HepG2 (cell line): Measurements from ENCODE around the gene SNX30.

ENCODE experiments used
- CTCF ChIP-seq: sonication (generic); formaldehyde crosslinking; IDR thresholded peaks from 2 replicates; pipeline ENCODE4 v1.5.0; 2020; ENCODE audit warnings: mild to moderate bottlenecking, missing genetic modification reagents, moderate library complexity
- EZH2 ChIP-seq: conservative IDR thresholded peaks from 2 replicates; pipeline ENCODE4 v1.6.1; 2012; ENCODE audit warnings: mild to moderate bottlenecking, low read depth, low read length, moderate library complexity
- MLX ChIP-seq: IDR thresholded peaks from 2 replicates; pipeline ENCODE4 v1.6.1; 2016
- MTA3 ChIP-seq: sonication (generic); formaldehyde crosslinking; IDR thresholded peaks from 2 replicates; pipeline ENCODE4 v1.4.0; 2020; ENCODE audit warnings: missing genetic modification reagents
- PATZ1 ChIP-seq: sonication (generic); formaldehyde crosslinking; IDR thresholded peaks from 2 replicates; pipeline ENCODE4 v1.4.0; 2020; ENCODE audit warnings: missing genetic modification reagents
- PRMT3 ChIP-seq: sonication (generic); formaldehyde crosslinking; IDR thresholded peaks from 2 replicates; pipeline ENCODE4 v1.8.1; 2022; ENCODE audit warnings: low read depth, mild to moderate bottlenecking, moderate library complexity, missing genetic modification reagents, borderline replicate concordance
- YEATS4 ChIP-seq: sonication (generic); formaldehyde crosslinking; IDR thresholded peaks from 2 replicates; pipeline ENCODE4 v1.4.0; 2020; ENCODE audit warnings: missing genetic modification reagents, borderline replicate concordance
- ZNF749 ChIP-seq: sonication (generic); formaldehyde crosslinking; IDR thresholded peaks from 2 replicates; pipeline ENCODE4 v1.8.0; 2022; ENCODE audit warnings: mild to moderate bottlenecking, missing genetic modification reagents, moderate library complexity, borderline replicate concordance
- ZSCAN31 ChIP-seq: sonication (generic); formaldehyde crosslinking; IDR thresholded peaks from 2 replicates; pipeline ENCODE4 v1.5.0; 2020; ENCODE audit warnings: low read depth, mild to moderate bottlenecking, missing genetic modification reagents
- ZSCAN5A ChIP-seq: sonication (generic); formaldehyde crosslinking; IDR thresholded peaks from 2 replicates; pipeline ENCODE4 v1.8.0; 2022; ENCODE audit warnings: mild to moderate bottlenecking, missing genetic modification reagents, borderline replicate concordance
- ZXDC ChIP-seq: sonication (generic); formaldehyde crosslinking; IDR thresholded peaks from 2 replicates; pipeline ENCODE4 v1.5.0; 2020; ENCODE audit warnings: mild to moderate bottlenecking, missing genetic modification reagents

- no peak for TF ChIP-seq ZSCAN31
- no peak for TF ChIP-seq ZXDC
- TF ChIP-seq ZNF749 (CRISPR knock-in tag): no peak
- no peak for TF ChIP-seq EZH2
- TF ChIP-seq CTCF (CRISPR knock-in tag): no peak
- no peak for TF ChIP-seq ZSCAN5A (CRISPR knock-in tag)
- no peak for TF ChIP-seq YEATS4 (CRISPR knock-in tag)
- TF ChIP-seq PATZ1 (CRISPR knock-in tag): no peak
- no peak for TF ChIP-seq MTA3 (CRISPR knock-in tag)
- TF ChIP-seq MLX: no peak
- no peak for TF ChIP-seq PRMT3 (CRISPR knock-in tag)
Observed at GRCh38 chr9:112809906-112810305, 59.3 kb downstream of the SNX30 start.
